D721Med (cell line): ENCODE results near the gene ENHO.
"Not testable (repeated sequence)": the region's sequence is repeated elsewhere in the genome, so short reads cannot be mapped to it uniquely, and the experiment has no call there.

Experiments used
- DNase-seq: peaks from one replicate; pipeline ENCODE4 v3.0.0; 2011; ENCODE audit warnings: low spot score; ENCODE audit not compliant: insufficient read length
- FAIRE-seq: peaks from 2 replicates; lab custom pipeline; 2011; peaks lifted over from hg19 to GRCh38; lab: Jason Lieb, UNC
- CTCF ChIP-seq: IDR thresholded peaks from 2 replicates; pipeline ENCODE4 v1.5.1; 2012; ENCODE audit warnings: mild to moderate bottlenecking, control low read depth; ENCODE audit not compliant: insufficient read depth; ENCODE audit errors: missing control alignments

Gene ENHO

DNA sequence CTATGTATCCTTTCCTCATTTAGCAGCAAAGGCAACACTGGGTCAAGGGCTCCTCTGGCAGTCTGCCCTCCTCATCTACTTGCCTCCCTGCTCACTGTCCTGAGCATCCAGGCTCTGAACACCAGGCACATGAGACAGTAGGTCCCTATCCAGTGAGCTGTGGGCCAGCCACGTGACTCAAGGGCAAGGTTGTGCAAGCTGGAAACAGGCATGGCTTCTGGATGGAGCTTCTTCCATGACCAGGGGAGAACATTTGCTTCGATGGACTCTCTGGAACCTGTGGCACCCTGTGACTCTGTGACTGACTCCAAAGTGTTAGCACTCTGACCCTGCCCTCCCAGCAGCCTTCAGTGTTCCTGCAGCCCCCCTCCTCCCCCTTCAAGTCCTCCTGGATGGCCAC, 31.2 kb downstream of the ENHO start:
- no peak for TF ChIP-seq CTCF
- FAIRE-seq, result no peak
- DNase-seq, result no peak

DNA sequence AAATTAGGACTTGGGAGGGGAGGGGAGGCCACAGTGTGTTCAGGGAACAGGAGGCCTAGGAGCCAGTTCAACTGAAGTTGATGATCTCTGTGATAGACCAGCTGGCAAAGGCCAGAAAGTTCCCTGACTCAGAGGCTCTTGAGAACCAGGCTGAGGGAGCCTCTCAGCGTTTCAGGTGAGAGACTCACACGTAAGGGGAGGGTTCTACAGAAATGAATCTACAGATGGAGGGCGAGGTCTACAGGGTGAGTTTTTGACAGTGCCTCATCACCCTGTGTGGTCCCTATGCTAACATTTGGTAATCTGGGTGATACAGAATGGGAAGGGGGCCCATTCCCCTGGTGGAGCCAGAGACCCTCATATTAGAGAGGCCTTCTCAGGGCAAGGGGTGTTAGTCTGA, 32.0 kb downstream of the ENHO start:
- TF ChIP-seq CTCF, result no peak
- DNase-seq (no peak), FAIRE-seq (no peak)

- FAIRE-seq (no peak), DNase-seq (no peak)
- TF ChIP-seq CTCF, result no peak
Measured at GRCh38 chr9:34490360-34490759, 32.4 kb downstream of the ENHO start.

- DNase-seq (no peak), FAIRE-seq (no peak)
- TF ChIP-seq CTCF, result no peak
Measured at GRCh38 chr9:34486572-34486971, 36.2 kb downstream of the ENHO start.

DNA sequence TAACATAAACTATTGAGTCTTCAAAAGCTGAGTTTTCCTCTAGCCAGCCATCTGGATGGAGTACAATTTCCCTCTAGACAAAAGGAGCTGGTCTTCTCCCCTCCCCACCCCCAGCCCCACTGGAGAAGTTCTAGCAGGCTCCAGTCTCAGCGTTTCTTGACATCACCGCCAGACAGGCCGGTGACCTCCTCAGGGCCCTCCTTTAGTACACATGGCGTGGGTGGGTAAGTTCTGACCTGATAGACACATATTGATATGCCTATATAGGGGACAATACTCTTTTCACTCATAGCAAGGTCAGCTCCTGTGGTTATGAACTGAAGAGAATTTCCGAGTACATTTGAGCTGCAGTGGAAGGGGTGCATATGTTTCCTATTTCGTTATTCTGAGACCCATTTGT, 37.0 kb downstream of the ENHO start:
- DNase-seq (no peak), FAIRE-seq (no peak)
- no peak for TF ChIP-seq CTCF

DNA sequence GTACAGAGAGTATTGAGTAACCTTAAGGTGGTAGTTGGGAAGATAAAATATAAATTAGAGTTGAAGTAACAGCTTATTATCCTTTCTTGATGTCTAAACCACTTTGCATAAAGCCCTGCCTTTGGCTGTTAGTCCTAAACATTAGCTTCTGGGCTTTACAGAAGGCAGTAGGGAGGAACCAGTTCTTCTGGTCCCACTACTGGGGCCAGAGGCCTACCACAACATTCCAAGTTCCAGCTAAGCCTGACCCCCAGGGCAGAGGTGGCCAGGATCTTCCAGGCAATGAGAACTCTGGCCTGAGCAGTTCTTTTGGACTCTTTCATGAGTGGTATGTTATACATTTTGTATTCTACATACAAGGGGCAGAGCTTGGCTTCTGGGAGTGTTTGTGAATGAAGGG, 38.1 kb downstream of the ENHO start:
- no peak for FAIRE-seq

DNA sequence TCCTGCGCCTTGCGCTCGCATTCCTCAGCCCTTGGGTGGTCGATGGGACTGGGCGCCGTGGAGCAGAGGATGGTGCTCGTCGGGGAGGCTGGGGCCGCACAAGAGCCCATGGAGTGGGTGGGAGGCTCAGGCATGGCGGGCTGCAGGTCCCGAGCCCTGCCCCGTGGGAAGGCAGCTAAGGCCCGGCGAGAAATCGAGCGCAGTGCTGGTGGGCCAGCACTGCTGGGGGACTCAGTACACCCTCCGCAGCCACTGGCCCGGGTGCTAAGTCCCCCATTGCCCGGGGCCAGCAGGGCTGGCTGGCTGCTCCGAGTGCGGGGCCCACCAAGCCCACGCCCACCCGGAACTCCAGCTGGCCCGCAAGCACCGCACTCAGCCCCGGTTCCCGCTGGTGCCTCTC, 40.0 kb downstream of the ENHO start:
- DNase-seq, FAIRE-seq: not testable (repeated sequence)

More for the DNA sequence above, 38.1 kb downstream of the ENHO start:
- DNase-seq, result no peak
- no peak for TF ChIP-seq CTCF

DNA sequence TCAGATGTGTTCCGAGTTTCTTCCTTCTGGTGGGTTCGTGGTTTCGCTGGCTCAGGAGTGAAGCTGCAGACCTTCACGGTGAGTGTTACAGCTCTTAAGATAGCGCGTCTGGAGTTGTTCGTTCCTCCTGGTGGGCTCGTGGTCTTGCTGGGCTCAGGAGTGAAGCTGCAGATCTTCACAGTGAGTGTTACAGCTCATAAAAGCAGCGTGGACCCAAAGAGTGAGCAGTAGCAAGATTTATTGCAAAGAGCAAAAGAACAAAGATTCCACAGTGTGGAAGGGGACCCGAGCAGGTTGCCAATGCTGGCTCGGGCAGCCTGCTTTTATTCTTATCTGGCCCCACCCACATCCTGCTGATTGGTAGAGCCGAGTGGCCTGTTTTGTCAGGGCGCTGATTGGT, 41.2 kb downstream of the ENHO start:
- FAIRE-seq, result not testable (repeated sequence)

More for the DNA sequence above, 41.2 kb downstream of the ENHO start:
- DNase-seq, result not testable (repeated sequence)
